Peyer's patch (tissue), 4 donors: ENCODE measurements around the gene FNIP2.

ENCODE experiments used
- POLR2A ChIP-seq, 2 donors: fragments of 450-650 bp; IDR thresholded peaks; one replicate each; pipeline ENCODE4 v1.5.1; 2017; ENCODE audit warnings: antibody characterized with exemption in 2 of 2, mild to moderate bottlenecking in 2 of 2, moderate library complexity in 2 of 2
- TF ChIP-seq, protein P1 (sequence below), 6 experiments: fragments of 450-650 bp in 4 of 6; fragments of 200-600 bp in 2 of 6; sonication (generic) in 1 of 6; IDR thresholded peaks; one replicate each; pipeline ENCODE4 v1.5.1; 2017 to 2019; ENCODE audit warnings: antibody characterized with exemption in 6 of 6, mild to moderate bottlenecking in 3 of 6, moderate library complexity in 1 of 6

DNA sequence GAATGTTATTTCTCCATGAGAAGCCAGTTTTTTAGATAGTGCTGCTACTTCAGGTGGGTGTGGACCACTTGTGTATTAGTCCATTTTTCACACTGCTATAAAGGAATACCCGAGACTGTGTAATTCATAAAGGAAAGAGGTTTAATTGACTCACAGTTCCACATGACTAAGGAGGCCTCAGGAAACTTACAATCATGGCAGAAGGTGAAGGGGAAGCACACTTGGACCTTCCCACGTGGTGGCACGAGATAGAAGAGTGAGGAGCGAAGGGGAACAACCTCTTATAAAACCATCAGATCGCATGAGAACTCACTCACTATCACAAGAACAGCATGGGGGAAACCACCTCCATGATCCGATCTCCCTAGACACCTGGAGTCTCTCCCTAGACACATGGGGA, 42.2 kb upstream of the FNIP2 start:
- TF ChIP-seq, protein P1, sequence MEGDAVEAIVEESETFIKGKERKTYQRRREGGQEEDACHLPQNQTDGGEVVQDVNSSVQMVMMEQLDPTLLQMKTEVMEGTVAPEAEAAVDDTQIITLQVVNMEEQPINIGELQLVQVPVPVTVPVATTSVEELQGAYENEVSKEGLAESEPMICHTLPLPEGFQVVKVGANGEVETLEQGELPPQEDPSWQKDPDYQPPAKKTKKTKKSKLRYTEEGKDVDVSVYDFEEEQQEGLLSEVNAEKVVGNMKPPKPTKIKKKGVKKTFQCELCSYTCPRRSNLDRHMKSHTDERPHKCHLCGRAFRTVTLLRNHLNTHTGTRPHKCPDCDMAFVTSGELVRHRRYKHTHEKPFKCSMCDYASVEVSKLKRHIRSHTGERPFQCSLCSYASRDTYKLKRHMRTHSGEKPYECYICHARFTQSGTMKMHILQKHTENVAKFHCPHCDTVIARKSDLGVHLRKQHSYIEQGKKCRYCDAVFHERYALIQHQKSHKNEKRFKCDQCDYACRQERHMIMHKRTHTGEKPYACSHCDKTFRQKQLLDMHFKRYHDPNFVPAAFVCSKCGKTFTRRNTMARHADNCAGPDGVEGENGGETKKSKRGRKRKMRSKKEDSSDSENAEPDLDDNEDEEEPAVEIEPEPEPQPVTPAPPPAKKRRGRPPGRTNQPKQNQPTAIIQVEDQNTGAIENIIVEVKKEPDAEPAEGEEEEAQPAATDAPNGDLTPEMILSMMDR (IDR thresholded peaks at IDR 0.05), result no peak
- TF ChIP-seq POLR2A (IDR thresholded peaks at IDR 0.05), result no peak
